KOPT-K1 (cell line): ENCODE results near the gene CCDC142.

Experiments
- H3K27ac ChIP-seq: fragments of 200-600 bp; sonication (generic); 2 replicates; pipeline ENCODE4 v1.5.1; 2016; ENCODE audit warnings: antibody characterized with exemption, mild to moderate bottlenecking, low read depth, low read length; ENCODE audit not compliant: poor library complexity, severe bottlenecking
- H3K36me3 ChIP-seq: fragments of 200-600 bp; sonication (generic); 2 replicates; pipeline ENCODE4 v1.5.1; 2017; ENCODE audit warnings: antibody characterized with exemption, mild to moderate bottlenecking, low read length, moderate library complexity; ENCODE audit not compliant: insufficient read depth
- H3K9me3 ChIP-seq: fragments of 200-600 bp; sonication (generic); 2 replicates; pipeline ENCODE4 v1.5.1; 2017; ENCODE audit warnings: antibody characterized with exemption, low read length, mild to moderate bottlenecking; ENCODE audit not compliant: insufficient read depth, poor library complexity, severe bottlenecking

Gene CCDC142

GRCh38 chr2:74430502-74430901, 52.3 kb downstream of the CCDC142 start:
- peaks cover 11% of the 10 kb centered on the region; the same call in 1 of the 2 replicates for H3K36me3 ChIP-seq
- no peaks in the 10 kb centered on the region for H3K9me3 ChIP-seq
- H3K27ac ChIP-seq: no peak overlapping the region

- H3K27ac ChIP-seq: no peak overlapping the region
- H3K9me3 ChIP-seq: no peaks in the 10 kb centered on the region
- H3K36me3 ChIP-seq: peaks cover 18% of the 10 kb centered on the region
These were observed 53.0 kb downstream of the CCDC142 start for GRCh38 chr2:74429487-74430451.

- H3K27ac ChIP-seq: no peak overlapping the region
- H3K36me3 ChIP-seq: peaks cover 25% of the 10 kb centered on the region
- no peaks in the 10 kb centered on the region for H3K9me3 ChIP-seq
These were observed 54.1 kb downstream of the CCDC142 start for GRCh38 chr2:74428675-74429074.

GRCh38 chr2:74427551-74427950, 55.2 kb downstream of the CCDC142 start:
- Histone ChIP-seq H3K9me3 (no peaks in the 10 kb centered on the region), H3K36me3 (peaks cover 25% of the 10 kb centered on the region), H3K27ac (no peak overlapping the region)

GRCh38 chr2:74426181-74426758, 56.5 kb downstream of the CCDC142 start:
- H3K27ac ChIP-seq: no peak overlapping the region
- no peaks in the 10 kb centered on the region for H3K9me3 ChIP-seq
- H3K36me3 ChIP-seq: peaks cover 25% of the 10 kb centered on the region

GRCh38 chr2:74425523-74425922, 57.3 kb downstream of the CCDC142 start:
- no peak overlapping the region for H3K27ac ChIP-seq
- peaks cover 25% of the 10 kb centered on the region for H3K36me3 ChIP-seq
- H3K9me3 ChIP-seq: no peaks in the 10 kb centered on the region

GRCh38 chr2:74424995-74425406, 57.8 kb downstream of the CCDC142 start:
- no peak overlapping the region for H3K27ac ChIP-seq
- H3K9me3 ChIP-seq: no peaks in the 10 kb centered on the region
- peaks cover 25% of the 10 kb centered on the region for H3K36me3 ChIP-seq

GRCh38 chr2:74424139-74424992, 58.4 kb downstream of the CCDC142 start:
- Histone ChIP-seq H3K9me3 (no peaks in the 10 kb centered on the region), H3K36me3 (peaks cover 25% of the 10 kb centered on the region), H3K27ac (no peak overlapping the region)
